GM18499 (cell line): Measurements from ENCODE around the gene SF3A1.
"Not testable (repeated sequence)": the region's sequence is repeated elsewhere in the genome, so short reads cannot be mapped to it uniquely, and the experiment has no call there.

Experiments used
- ATAC-seq: cut with Tn5 transposase; IDR thresholded peaks from one replicate; pipeline ENCODE4 v1.9.1; 2021; ENCODE audit warnings: moderate number of reproducible peaks; ENCODE audit not compliant: insufficient read depth, unreplicated experiment

Gene SF3A1

GRCh38 chr22:30357236-30357570, 509 bp upstream of the SF3A1 start:
- ATAC-seq: no peak

- ATAC-seq: no peak
Observed at GRCh38 chr22:30354644-30355043, 2.0 kb downstream of the SF3A1 start.

- ATAC-seq: no peak
Observed at GRCh38 chr22:30351226-30351625, 5.5 kb downstream of the SF3A1 start.

GRCh38 chr22:30348809-30349208, 7.9 kb downstream of the SF3A1 start:
- ATAC-seq: no peak

- ATAC-seq: no peak
Observed at GRCh38 chr22:30348404-30348803, 8.3 kb downstream of the SF3A1 start.

- no peak for ATAC-seq
Observed at GRCh38 chr22:30347255-30347892, 9.3 kb downstream of the SF3A1 start.

- no peak for ATAC-seq
Observed at GRCh38 chr22:30344447-30345200, 12.1 kb downstream of the SF3A1 start.

GRCh38 chr22:30340911-30341685, 15.6 kb downstream of the SF3A1 start:
- no peak for ATAC-seq

- ATAC-seq: no peak
Observed at GRCh38 chr22:30338802-30339201, 17.9 kb downstream of the SF3A1 start.

GRCh38 chr22:30338341-30338740, 18.4 kb downstream of the SF3A1 start:
- ATAC-seq: not testable (repeated sequence)

GRCh38 chr22:30337461-30337778, 19.3 kb downstream of the SF3A1 start:
- ATAC-seq: no peak

- no peak for ATAC-seq
Observed at GRCh38 chr22:30336752-30337460, 19.8 kb downstream of the SF3A1 start.

GRCh38 chr22:30335236-30335635, 21.5 kb downstream of the SF3A1 start:
- no peak for ATAC-seq

- no peak for ATAC-seq
Observed at GRCh38 chr22:30334646-30335045, 22.0 kb downstream of the SF3A1 start.

GRCh38 chr22:30333707-30334087, 23.0 kb downstream of the SF3A1 start:
- no peak for ATAC-seq

- ATAC-seq: no peak
Observed at GRCh38 chr22:30332994-30333706, 23.5 kb downstream of the SF3A1 start.

- no peak for ATAC-seq
Observed at GRCh38 chr22:30332551-30332950, 24.1 kb downstream of the SF3A1 start.

- ATAC-seq: no peak
Observed at GRCh38 chr22:30328466-30329049, 28.1 kb downstream of the SF3A1 start.

GRCh38 chr22:30327864-30328345, 28.8 kb downstream of the SF3A1 start:
- no peak for ATAC-seq
